ENCODE data around the gene TXN2.
"Not testable (repeated sequence)": the region's sequence is repeated elsewhere in the genome, so short reads cannot be mapped to it uniquely, and the experiment has no call there.

TXN2 gene

GRCh38 chr22:36439481-36440271 lies 41.8 kb downstream of the TXN2 start:
- Mint-ChIP-seq H3K4me3 (no peak overlapping the region), H3K27me3 (peaks cover 5% of the 10 kb centered on the region), H3K27ac (no peak overlapping the region), H3K4me1 (peaks cover 54% of the 10 kb centered on the region), H3K9me3 (no peaks in the 10 kb centered on the region), H3K36me3 (no peaks in the 10 kb centered on the region)
- CTCF ChIA-PET = interaction anchor here (1.3 kb wide), 1 partner anchor 138 kb away, joined by 3 read pairs; no protein-coding TSS in a partner anchor
- no peak for DNase-seq

- no peaks in the 10 kb centered on the region for H3K36me3 Mint-ChIP-seq
- peaks cover 51% of the 10 kb centered on the region for H3K4me1 Mint-ChIP-seq
- peaks cover 30% of the 10 kb centered on the region for H3K27me3 Mint-ChIP-seq
- H3K9me3 Mint-ChIP-seq = no peaks in the 10 kb centered on the region
- peak overlapping the region; percentile 6 for H3K4me3 Mint-ChIP-seq
- DNase-seq = peak; percentile 84
- CTCF ChIA-PET = interaction anchor here (0.7 to 1.5 kb wide), 6 partner anchors 10 to 134 kb away, joined by 3 to 5 read pairs (median 3); no protein-coding TSS in a partner anchor
- peak overlapping the region; percentile 87 for H3K27ac Mint-ChIP-seq
These were observed 45.7 kb downstream of the TXN2 start for GRCh38 chr22:36435516-36436415.

GRCh38 chr22:36433318-36434231 lies 47.9 kb downstream of the TXN2 start:
- Mint-ChIP-seq H3K27me3 (peaks cover 30% of the 10 kb centered on the region), H3K27ac (no peak overlapping the region), H3K4me1 (peaks cover 40% of the 10 kb centered on the region), H3K4me3 (no peak overlapping the region), H3K36me3 (no peaks in the 10 kb centered on the region), H3K9me3 (no peaks in the 10 kb centered on the region)
- DNase-seq = no peak
- CTCF ChIA-PET = no interaction called here

- Mint-ChIP-seq H3K4me3 (no peak overlapping the region), H3K9me3 (no peaks in the 10 kb centered on the region), H3K4me1 (peaks cover 36% of the 10 kb centered on the region), H3K27me3 (peaks cover 30% of the 10 kb centered on the region), H3K27ac (no peak overlapping the region), H3K36me3 (no peaks in the 10 kb centered on the region)
- DNase-seq = no peak
- CTCF ChIA-PET = no interaction called here
These were observed 48.7 kb downstream of the TXN2 start for GRCh38 chr22:36432592-36433317.

- peaks cover 30% of the 10 kb centered on the region for H3K27me3 Mint-ChIP-seq
- H3K36me3 Mint-ChIP-seq = no peaks in the 10 kb centered on the region
- CTCF ChIA-PET = no interaction called here
- no peak for DNase-seq
- H3K4me1 Mint-ChIP-seq = peaks cover 30% of the 10 kb centered on the region
- H3K9me3 Mint-ChIP-seq = no peaks in the 10 kb centered on the region
- no peak overlapping the region for H3K4me3 Mint-ChIP-seq
- H3K27ac Mint-ChIP-seq = no peak overlapping the region
These were observed 49.5 kb downstream of the TXN2 start for GRCh38 chr22:36431977-36432376.

- no peak for DNase-seq
- H3K9me3 Mint-ChIP-seq = no peaks in the 10 kb centered on the region
- H3K27ac Mint-ChIP-seq = no peak overlapping the region
- CTCF ChIA-PET = no interaction called here
- H3K4me3 Mint-ChIP-seq = no peak overlapping the region
- H3K36me3 Mint-ChIP-seq = no peaks in the 10 kb centered on the region
- peaks cover 30% of the 10 kb centered on the region for H3K4me1 Mint-ChIP-seq
- H3K27me3 Mint-ChIP-seq = peaks cover 30% of the 10 kb centered on the region
These were observed 50.6 kb downstream of the TXN2 start for GRCh38 chr22:36430863-36431262.

- Mint-ChIP-seq H3K4me1 (peaks cover 31% of the 10 kb centered on the region), H3K27me3 (peaks cover 12% of the 10 kb centered on the region)
- H3K4me3 Mint-ChIP-seq, H3K36me3 Mint-ChIP-seq, CTCF ChIA-PET, H3K27ac Mint-ChIP-seq, DNase-seq, H3K9me3 Mint-ChIP-seq: not testable (repeated sequence)
These were observed 53.5 kb downstream of the TXN2 start for GRCh38 chr22:36427952-36428351.

GRCh38 chr22:36425977-36426523 lies 55.4 kb downstream of the TXN2 start:
- Mint-ChIP-seq H3K36me3 (no peaks in the 10 kb centered on the region), H3K4me3 (no peak overlapping the region), H3K27me3 (no peaks in the 10 kb centered on the region), H3K4me1 (peaks cover 34% of the 10 kb centered on the region), H3K9me3 (no peaks in the 10 kb centered on the region), H3K27ac (no peak overlapping the region)
- no peak for DNase-seq
- CTCF ChIA-PET = interaction anchor here (1.4 kb wide), 1 partner anchor 9 kb away, joined by 3 read pairs; no protein-coding TSS in a partner anchor

GRCh38 chr22:36424901-36425579 lies 56.4 kb downstream of the TXN2 start:
- DNase-seq = no peak
- H3K9me3 Mint-ChIP-seq = no peaks in the 10 kb centered on the region
- H3K27ac Mint-ChIP-seq = no peak overlapping the region
- CTCF ChIA-PET = interaction anchor here (0.6 to 1.4 kb wide), 3 partner anchors 10 to 78 kb away, joined by 3 read pairs; no protein-coding TSS in a partner anchor
- no peaks in the 10 kb centered on the region for H3K27me3 Mint-ChIP-seq
- no peak overlapping the region for H3K4me3 Mint-ChIP-seq
- peaks cover 44% of the 10 kb centered on the region for H3K4me1 Mint-ChIP-seq
- no peaks in the 10 kb centered on the region for H3K36me3 Mint-ChIP-seq

GRCh38 chr22:36424466-36424865 lies 57.0 kb downstream of the TXN2 start:
- not testable (repeated sequence) for H3K4me3 Mint-ChIP-seq, H3K27me3 Mint-ChIP-seq, H3K27ac Mint-ChIP-seq, DNase-seq, H3K36me3 Mint-ChIP-seq, H3K9me3 Mint-ChIP-seq
- CTCF ChIA-PET = interaction anchor here (1.4 kb wide), 1 partner anchor 20 kb away, joined by 3 read pairs; no protein-coding TSS in a partner anchor
- H3K4me1 Mint-ChIP-seq = peaks cover 50% of the 10 kb centered on the region

- Mint-ChIP-seq H3K27ac (no peak overlapping the region), H3K4me1 (peaks cover 56% of the 10 kb centered on the region), H3K27me3 (no peaks in the 10 kb centered on the region), H3K4me3 (no peak overlapping the region), H3K9me3 (no peaks in the 10 kb centered on the region), H3K36me3 (no peaks in the 10 kb centered on the region)
- CTCF ChIA-PET = interaction anchor here (1.3 kb wide), 1 partner anchor 13 kb away, joined by 3 read pairs; no protein-coding TSS in a partner anchor
- DNase-seq = no peak
These were observed 57.7 kb downstream of the TXN2 start for GRCh38 chr22:36423461-36424404.
